AG09309 (cell line): Measurements from ENCODE around the gene ATP1A1.

Experiments used
- DNase-seq: peaks from one replicate; pipeline ENCODE4 v3.0.0-alpha.2; 2010; ENCODE audit warnings: low read depth
- H3K4me3 ChIP-seq: 2 replicates; pipeline ENCODE4 v1.5.1; 2011; ENCODE audit warnings: mild to moderate bottlenecking, low read depth, low read length, moderate library complexity; ENCODE audit not compliant: control insufficient read depth
- CTCF ChIP-seq: IDR thresholded peaks from 2 replicates; pipeline ENCODE4 v1.5.1; 2011; ENCODE audit warnings: mild to moderate bottlenecking, low read depth, low read length, inconsistent platforms; ENCODE audit not compliant: insufficient read depth, control insufficient read depth; ENCODE audit errors: missing control alignments

ATP1A1 gene

GRCh38 chr1:116409751-116410191, 36.7 kb downstream of the ATP1A1 start:
- DNase-seq: no peak
- no peak for TF ChIP-seq CTCF
- no peak overlapping the region for H3K4me3 ChIP-seq

- no peak for DNase-seq
- no peak for TF ChIP-seq CTCF
Observed at GRCh38 chr1:116411784-116412479, 38.9 kb downstream of the ATP1A1 start.

GRCh38 chr1:116412480-116412798, 39.4 kb downstream of the ATP1A1 start:
- no peak for TF ChIP-seq CTCF
- DNase-seq: no peak
- no peak overlapping the region for H3K4me3 ChIP-seq

More at GRCh38 chr1:116411784-116412479, 38.9 kb downstream of the ATP1A1 start:
- H3K4me3 ChIP-seq: no peak overlapping the region

GRCh38 chr1:116412898-116413297, 39.9 kb downstream of the ATP1A1 start:
- no peak overlapping the region for H3K4me3 ChIP-seq
- TF ChIP-seq CTCF: no peak
- no peak for DNase-seq

GRCh38 chr1:116413414-116413813, 40.4 kb downstream of the ATP1A1 start:
- no peak for DNase-seq
- H3K4me3 ChIP-seq: no peak overlapping the region
- TF ChIP-seq CTCF: no peak

- no peak overlapping the region for H3K4me3 ChIP-seq
- no peak for TF ChIP-seq CTCF
- DNase-seq: no peak
Observed at GRCh38 chr1:116414364-116414763, 41.3 kb downstream of the ATP1A1 start.
